KMS-11 (cell line): Measurements from ENCODE around the gene PFKP.

Experiments used
- H2AFZ ChIP-seq: fragments of 200-600 bp; sonication (generic); 2 replicates; pipeline ENCODE4 v1.6.1; 2016; ENCODE audit warnings: antibody characterized with exemption, mixed run types, low read depth
- H3K27ac ChIP-seq: fragments of 200-600 bp; sonication (generic); 2 replicates; pipeline ENCODE4 v1.6.1; 2016; ENCODE audit warnings: mild to moderate bottlenecking, mixed run types
- H3K27me3 ChIP-seq: fragments of 200-600 bp; sonication (generic); 2 replicates; pipeline ENCODE4 v1.6.1; 2017; ENCODE audit warnings: mild to moderate bottlenecking, low read depth, mixed run types, moderate library complexity; ENCODE audit not compliant: insufficient read depth
- H3K36me3 ChIP-seq: fragments of 200-600 bp; sonication (generic); 2 replicates; pipeline ENCODE4 v1.6.1; 2017; ENCODE audit warnings: mild to moderate bottlenecking, mixed run types; ENCODE audit not compliant: insufficient read depth
- H3K4me1 ChIP-seq: fragments of 200-600 bp; sonication (generic); 2 replicates; pipeline ENCODE4 v1.6.1; 2016; ENCODE audit warnings: mild to moderate bottlenecking, low read depth, mixed run types; ENCODE audit not compliant: poor library complexity, severe bottlenecking
- H3K4me2 ChIP-seq: fragments of 200-600 bp; sonication (generic); 2 replicates; pipeline ENCODE4 v1.7.0; 2016; ENCODE audit warnings: mild to moderate bottlenecking, mixed run types
- H3K4me3 ChIP-seq: fragments of 200-600 bp; sonication (generic); IDR thresholded peaks from 2 replicates; pipeline ENCODE4 v1.6.1; 2017; ENCODE audit warnings: low read depth, low read length, mixed read lengths; ENCODE audit not compliant: insufficient read depth
- H3K79me2 ChIP-seq: fragments of 200-600 bp; sonication (generic); 2 replicates; pipeline ENCODE4 v1.6.1; 2016; ENCODE audit warnings: low read depth, mixed run types; ENCODE audit not compliant: insufficient read depth
- H3K9ac ChIP-seq: fragments of 200-600 bp; sonication (generic); 2 replicates; pipeline ENCODE4 v1.6.1; 2016; ENCODE audit warnings: mild to moderate bottlenecking, mixed run types
- H4K20me1 ChIP-seq: fragments of 200-600 bp; sonication (generic); 2 replicates; pipeline ENCODE4 v1.6.1; 2016; ENCODE audit warnings: mild to moderate bottlenecking, mixed run types; ENCODE audit not compliant: insufficient read depth
- CTCF ChIP-seq: fragments of 200-600 bp; sonication (generic); conservative IDR thresholded peaks from 2 replicates; pipeline ENCODE4 v1.6.1; 2017; ENCODE audit warnings: low read depth, mild to moderate bottlenecking, antibody characterized with exemption, low read length, moderate library complexity, mixed read lengths

The PFKP gene

GRCh38 chr10:3094609-3095036, 27.3 kb downstream of the PFKP start:
- no peak overlapping the region for H3K27ac ChIP-seq
- H3K4me3 ChIP-seq: no peak overlapping the region
- TF ChIP-seq CTCF: no peak
- H3K4me1 ChIP-seq: no peaks in the 10 kb centered on the region
- no peak overlapping the region for H3K9ac ChIP-seq
- no peak overlapping the region for H2AFZ ChIP-seq
- H3K79me2 ChIP-seq: peaks cover 92% of the 10 kb centered on the region
- no peak overlapping the region for H3K4me2 ChIP-seq
- peaks cover 20% of the 10 kb centered on the region; the same call in 1 of the 2 replicates for H3K36me3 ChIP-seq
- no peaks in the 10 kb centered on the region; the same call in 1 of the 2 replicates for H4K20me1 ChIP-seq
- H3K27me3 ChIP-seq: no peaks in the 10 kb centered on the region

GRCh38 chr10:3095373-3096139, 28.2 kb downstream of the PFKP start:
- no peaks in the 10 kb centered on the region; the same call in 1 of the 2 replicates for H4K20me1 ChIP-seq

GRCh38 chr10:3096149-3096548, 28.8 kb downstream of the PFKP start:
- no peak for TF ChIP-seq CTCF
- Histone ChIP-seq H3K4me2 (no peak overlapping the region), H3K79me2 (peaks cover 89% of the 10 kb centered on the region), H3K36me3 (peaks cover 20% of the 10 kb centered on the region; the same call in 1 of the 2 replicates), H3K9ac (no peak overlapping the region), H3K27me3 (no peaks in the 10 kb centered on the region), H4K20me1 (no peaks in the 10 kb centered on the region; the same call in 1 of the 2 replicates), H3K4me1 (no peaks in the 10 kb centered on the region), H2AFZ (no peak overlapping the region), H3K4me3 (no peak overlapping the region), H3K27ac (no peak overlapping the region)

More at GRCh38 chr10:3095373-3096139, 28.2 kb downstream of the PFKP start:
- no peak for TF ChIP-seq CTCF
- Histone ChIP-seq H3K36me3 (peaks cover 20% of the 10 kb centered on the region; the same call in 1 of the 2 replicates), H3K4me3 (no peak overlapping the region), H3K27ac (no peak overlapping the region), H3K27me3 (no peaks in the 10 kb centered on the region), H3K4me1 (no peaks in the 10 kb centered on the region), H2AFZ (no peak overlapping the region), H3K4me2 (no peak overlapping the region), H3K9ac (no peak overlapping the region), H3K79me2 (peaks cover 91% of the 10 kb centered on the region)

DNA sequence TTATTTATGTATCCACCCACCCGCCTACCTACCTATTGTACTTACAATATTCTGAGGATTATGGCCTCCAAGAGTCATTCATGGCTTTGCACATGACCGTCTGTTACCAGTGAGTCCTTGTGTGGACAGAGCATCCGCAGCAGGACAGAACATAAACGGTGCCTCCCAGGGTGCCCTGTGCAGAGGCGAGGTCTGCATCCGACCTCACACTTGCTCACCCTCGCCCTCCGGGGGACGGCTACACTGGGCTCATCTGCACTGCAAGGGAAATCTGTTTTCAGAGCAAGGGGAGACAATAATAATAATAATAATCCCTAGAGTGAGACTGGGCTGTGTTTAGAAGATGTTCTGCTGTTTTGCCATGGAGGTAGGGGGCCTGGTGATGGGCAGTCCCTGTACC, 29.8 kb downstream of the PFKP start:
- Histone ChIP-seq H3K9ac (no peak overlapping the region), H3K79me2 (peaks cover 79% of the 10 kb centered on the region), H4K20me1 (no peaks in the 10 kb centered on the region; the same call in 1 of the 2 replicates), H3K27ac (no peak overlapping the region), H3K36me3 (peaks cover 21% of the 10 kb centered on the region; the same call in 1 of the 2 replicates), H3K4me1 (no peaks in the 10 kb centered on the region), H3K4me2 (no peak overlapping the region), H2AFZ (no peak overlapping the region), H3K4me3 (no peak overlapping the region), H3K27me3 (no peaks in the 10 kb centered on the region)
- TF ChIP-seq CTCF: no peak
